ENCODE results near the gene ADH7.
"Not testable (repeated sequence)": the region's sequence is repeated elsewhere in the genome, so short reads cannot be mapped to it uniquely, and the experiment has no call there.

DNA sequence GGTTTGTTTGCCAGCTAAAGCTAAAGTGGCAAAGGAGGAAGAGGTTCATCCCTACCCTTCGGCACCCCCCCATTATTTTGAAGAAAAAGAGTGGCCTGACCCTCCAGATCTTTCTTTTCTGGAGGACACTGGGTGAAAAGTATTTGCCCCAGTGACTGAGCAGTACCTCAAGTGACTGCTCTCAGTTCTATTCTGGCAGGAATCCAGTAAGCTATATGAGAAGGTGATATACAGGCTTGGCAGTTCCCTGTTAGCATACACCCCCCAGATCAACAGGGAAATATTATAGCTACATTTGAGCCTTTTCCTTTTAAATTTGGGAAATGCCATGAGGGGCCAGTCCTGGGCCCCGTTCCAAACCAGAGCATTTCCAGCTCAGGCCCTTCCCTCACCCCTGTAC, 67.3 kb downstream of the ADH7 start:
- not testable (repeated sequence) for TF ChIP-seq EZH2 (IDR thresholded peaks at IDR 0.05; ENCODE audit: insufficient read depth, poor library complexity, severe bottlenecking); EZH2phosphoT487 (IDR thresholded peaks at IDR 0.05; ENCODE audit: insufficient read depth, low read depth)

Data from GM23248 (cell line).